ENCODE data around the gene RXFP1. TPM values are rescaled to one million over a fixed set of nuclear protein-coding genes. Genes with fewer than 3 reads are reported as not detected.

The RXFP1 gene
- not detected in 2 replicates for total RNA-seq (2014; rRNA removed; shearing (Covaris generic))

- no peak for DNase-seq (ENCODE audit: low read depth)
Measured at GRCh38 chr4:158521484-158522088, at the start of gene RXFP1. Gene RXFP1, plus strand, starts transcription at chr4:158521882. Its CDS starts 95 bp downstream, at chr4:158521977.

GRCh38 chr4:158481811-158482210, 39.9 kb upstream of the RXFP1 start:
- DNase-seq (ENCODE audit: low read depth) = no peak

- no peak for DNase-seq (ENCODE audit: low read depth)
Measured at GRCh38 chr4:158484173-158484885, 37.4 kb upstream of the RXFP1 start.

GRCh38 chr4:158490629-158491028, 31.1 kb upstream of the RXFP1 start:
- DNase-seq (ENCODE audit: low read depth) = no peak

- no peak for DNase-seq (ENCODE audit: low read depth)
Measured at GRCh38 chr4:158492391-158492790, 29.3 kb upstream of the RXFP1 start.

GRCh38 chr4:158496030-158496741, 25.5 kb upstream of the RXFP1 start:
- DNase-seq (ENCODE audit: low read depth) = peak; percentile 7

- no peak for DNase-seq (ENCODE audit: low read depth)
Measured at GRCh38 chr4:158500054-158500453, 21.6 kb upstream of the RXFP1 start.

- DNase-seq (ENCODE audit: low read depth) = no peak
Measured at GRCh38 chr4:158513256-158513655, 8.4 kb upstream of the RXFP1 start.

- no peak for DNase-seq (ENCODE audit: low read depth)
Measured at GRCh38 chr4:158519226-158519625, 2.5 kb upstream of the RXFP1 start.

GRCh38 chr4:158523990-158524535, 2.4 kb downstream of the RXFP1 start:
- no peak for DNase-seq (ENCODE audit: low read depth)

GRCh38 chr4:158527516-158527915, 5.8 kb downstream of the RXFP1 start:
- no peak for DNase-seq (ENCODE audit: low read depth)

GRCh38 chr4:158529505-158529904, 7.8 kb downstream of the RXFP1 start:
- no peak for DNase-seq (ENCODE audit: low read depth)

GRCh38 chr4:158530381-158530780, 8.7 kb downstream of the RXFP1 start:
- DNase-seq (ENCODE audit: low read depth) = no peak

GRCh38 chr4:158530898-158531297, 9.2 kb downstream of the RXFP1 start:
- DNase-seq (ENCODE audit: low read depth) = no peak

- DNase-seq (ENCODE audit: low read depth) = no peak
Measured at GRCh38 chr4:158532556-158533231, 11.0 kb downstream of the RXFP1 start.

- DNase-seq (ENCODE audit: low read depth) = no peak
Measured at GRCh38 chr4:158534727-158535126, 13.0 kb downstream of the RXFP1 start.

GRCh38 chr4:158535130-158535614, 13.5 kb downstream of the RXFP1 start:
- DNase-seq (ENCODE audit: low read depth) = peak; percentile 91

GRCh38 chr4:158536833-158537232, 15.2 kb downstream of the RXFP1 start:
- DNase-seq (ENCODE audit: low read depth) = no peak

- peak; percentile 46 for DNase-seq (ENCODE audit: low read depth)
Measured at GRCh38 chr4:158538176-158538575, 16.5 kb downstream of the RXFP1 start.

GRCh38 chr4:158538911-158539310, 17.2 kb downstream of the RXFP1 start:
- DNase-seq (ENCODE audit: low read depth) = no peak

- no peak for DNase-seq (ENCODE audit: low read depth)
Measured at GRCh38 chr4:158540125-158540907, 18.6 kb downstream of the RXFP1 start.

Data from RPMI7951 (cell line).